Activated CD4-positive, alpha-beta memory T cell treated with anti-CD3 and anti-CD28 coated beads for 36 hours (primary cell): Measurements from ENCODE around the gene NR2F6. TPM values are rescaled to one million over a fixed set of nuclear protein-coding genes. Genes with fewer than 3 reads are reported as not detected.

ENCODE experiments used
- CTCF ChIA-PET: fragments of 350-600 bp; sonication (Branson Sonifier 250); formaldehyde crosslinking; loops from one replicate; lab custom pipeline; 2021; ENCODE audit warnings: antibody characterized with exemption, inconsistent platforms; lab: Charles Lee
- POLR2A ChIA-PET: fragments of 350-600 bp; sonication (Branson Sonifier 250); formaldehyde crosslinking; loops from one replicate; lab custom pipeline; 2021; ENCODE audit warnings: antibody characterized with exemption; lab: Charles Lee
- DNase-seq: peaks from one replicate; pipeline ENCODE4 v3.0.0-alpha.2; 2020
- H3K27ac Mint-ChIP-seq: one replicate; pipeline ENCODE4 v1.8.0; 2021; ENCODE audit warnings: mixed read lengths
- H3K27me3 Mint-ChIP-seq: one replicate; pipeline ENCODE4 v1.8.0; 2021; ENCODE audit warnings: mixed read lengths
- H3K36me3 Mint-ChIP-seq: one replicate; pipeline ENCODE4 v1.8.0; 2021; ENCODE audit warnings: mixed read lengths
- H3K4me1 Mint-ChIP-seq: one replicate; pipeline ENCODE4 v1.8.0; 2021; ENCODE audit warnings: low read depth, mixed read lengths
- H3K4me3 Mint-ChIP-seq: one replicate; pipeline ENCODE4 v1.8.0; 2021; ENCODE audit warnings: mild to moderate bottlenecking, mixed read lengths
- H3K9me3 Mint-ChIP-seq: one replicate; pipeline ENCODE4 v1.8.0; 2021; ENCODE audit warnings: mixed read lengths
- intact Hi-C: fragments of 100-400 bp; cut with micrococcal nuclease; formaldehyde crosslinking; loops from one replicate; pipeline ENCODE4 v1.15.1; 2023
- total RNA-seq, 2 experiments: library from RNA; stranded (reverse); gene quantifications; one replicate each; pipeline ENCODE4 v1.2.3, GENCODE V29; 2021

NR2F6 gene
- total RNA-seq, 2 experiments from 2014 or later = 10.2 to 10.4 TPM

GRCh38 chr19:17236811-17237543, 8.7 kb downstream of the NR2F6 start:
- Mint-ChIP-seq H3K4me3 (no peak overlapping the region), H3K4me1 (peaks cover 10% of the 10 kb centered on the region), H3K27ac (no peak overlapping the region), H3K27me3 (no peaks in the 10 kb centered on the region), H3K36me3 (no peaks in the 10 kb centered on the region), H3K9me3 (no peaks in the 10 kb centered on the region)
- intact Hi-C loops = no loop called here
- ChIA-PET POLR2A (interaction anchor here (3.5 kb wide), 1 partner anchor 10 kb away, joined by 26 read pairs; the partner anchor contains the start of gene OCEL1), CTCF (interaction anchor here (0.6 kb wide), 1 partner anchor 428 kb away, joined by 4 read pairs; no protein-coding TSS in a partner anchor)
- no peak for DNase-seq

DNA sequence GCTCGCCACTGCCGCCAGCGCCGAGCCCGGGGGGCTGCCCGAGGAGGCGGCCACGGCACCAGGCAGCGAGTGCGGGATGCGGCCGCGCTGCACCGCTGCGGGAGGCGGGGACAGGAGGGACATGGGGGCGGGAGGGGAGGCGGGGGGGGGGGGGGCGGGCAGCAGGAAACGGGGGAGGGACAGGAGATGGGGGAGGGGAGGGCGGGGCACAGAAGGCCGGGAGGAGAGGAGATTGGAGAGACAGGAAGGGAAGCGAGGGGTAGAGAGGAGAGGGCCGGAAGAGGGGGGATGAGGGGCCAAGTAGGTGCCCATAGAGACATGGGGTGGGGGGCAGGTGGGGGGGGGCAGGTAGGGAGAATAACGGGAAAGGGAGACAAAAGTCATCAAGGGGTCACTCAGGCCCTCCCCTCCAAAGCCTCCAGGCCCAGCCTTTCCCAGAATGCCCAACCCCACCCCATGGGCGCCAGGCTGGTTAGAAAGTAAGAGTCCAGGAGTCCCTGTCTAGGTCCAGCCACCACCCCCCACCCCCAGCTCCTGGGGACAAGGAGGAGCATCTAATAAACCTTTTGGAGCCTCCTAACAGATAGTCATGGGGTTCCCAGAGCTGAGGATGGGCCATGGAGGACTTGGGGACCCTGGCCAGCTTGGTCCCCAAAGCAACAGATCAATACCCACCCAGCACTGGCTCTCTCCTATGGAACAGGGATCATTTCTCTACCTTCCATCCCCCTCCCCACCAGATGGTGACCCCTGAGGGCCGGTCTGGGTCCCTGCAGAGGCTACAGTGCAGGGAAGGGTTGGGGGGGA, 9.5 kb downstream of the NR2F6 start:
- ChIA-PET POLR2A (interaction anchor here (0.6 to 3.5 kb wide), 7 partner anchors 10 to 518 kb away, joined by 3 to 26 read pairs (median 4); partner anchors contain the start of genes BABAM1, HAUS8, OCEL1 and USE1), CTCF (interaction anchor here (0.6 to 2.4 kb wide), 14 partner anchors 10 to 167 kb away, joined by 3 to 22 read pairs (median 6); partner anchors contain the start of genes BABAM1, OCEL1 and USE1)
- peak overlapping the region; percentile 84 for H3K4me3 Mint-ChIP-seq
- no peaks in the 10 kb centered on the region for H3K9me3 Mint-ChIP-seq
- intact Hi-C loops = loop anchor here (2.0 kb wide), 1 partner anchor 161 kb away; the partner anchor contains the start of genes HAUS8 and MYO9B
- no peaks in the 10 kb centered on the region for H3K27me3 Mint-ChIP-seq
- DNase-seq = peak; percentile 55
- H3K4me1 Mint-ChIP-seq = peaks cover 10% of the 10 kb centered on the region
- H3K27ac Mint-ChIP-seq = no peak overlapping the region
- no peaks in the 10 kb centered on the region for H3K36me3 Mint-ChIP-seq

DNA sequence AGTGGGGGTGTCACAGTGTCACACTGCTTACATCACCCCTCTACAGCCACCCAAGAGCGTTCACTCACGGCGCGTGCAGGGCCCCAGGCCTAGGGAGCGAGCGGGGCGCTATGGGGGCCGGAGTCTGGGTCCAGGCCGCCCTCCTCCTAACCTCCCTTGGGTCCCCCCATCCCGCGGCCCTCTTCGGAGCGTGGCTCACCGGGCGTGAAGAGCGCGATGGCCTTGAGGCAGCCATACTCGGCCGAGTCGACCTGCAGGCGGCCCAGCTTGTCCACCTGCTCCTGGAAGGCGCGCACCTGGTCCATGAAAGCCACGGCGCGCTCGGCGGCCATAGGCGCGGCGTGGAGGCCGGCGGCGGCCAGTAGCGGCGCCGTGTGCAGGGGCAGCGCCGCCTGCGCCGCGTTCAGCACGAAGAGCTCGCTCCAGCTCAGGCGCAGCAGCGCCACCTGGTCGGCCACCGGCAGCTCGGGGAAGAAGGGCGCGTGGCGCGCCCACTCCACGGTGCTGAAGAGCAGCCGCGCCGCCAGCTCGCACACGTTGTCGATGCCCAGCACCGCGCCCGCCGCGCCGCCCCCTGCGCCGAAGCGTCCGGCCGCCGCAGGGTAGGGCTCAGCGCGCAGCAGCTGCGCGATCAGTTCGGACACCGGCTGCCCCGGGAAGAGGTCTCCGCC, 10.3 kb downstream of the NR2F6 start:
- POLR2A ChIA-PET = interaction anchor here (0.6 to 3.5 kb wide), 9 partner anchors 9 to 517 kb away, joined by 3 to 26 read pairs (median 4); partner anchors contain the start of genes BABAM1, HAUS8, OCEL1 and USE1
- CTCF ChIA-PET = interaction anchor here (0.6 to 2.4 kb wide), 17 partner anchors 8 to 167 kb away, joined by 3 to 22 read pairs (median 6); partner anchors contain the start of genes BABAM1, OCEL1 and USE1
- peaks cover 10% of the 10 kb centered on the region for H3K4me1 Mint-ChIP-seq
- intact Hi-C loops = loop anchor here (2.0 kb wide), 1 partner anchor 161 kb away; the partner anchor contains the start of genes HAUS8 and MYO9B
- DNase-seq = peak; percentile 82
- H3K9me3 Mint-ChIP-seq = no peaks in the 10 kb centered on the region
- peak overlapping the region; percentile 84 for H3K4me3 Mint-ChIP-seq
- no peaks in the 10 kb centered on the region for H3K36me3 Mint-ChIP-seq
- H3K27me3 Mint-ChIP-seq = no peaks in the 10 kb centered on the region
- H3K27ac Mint-ChIP-seq = peak overlapping the region; percentile 79

DNA sequence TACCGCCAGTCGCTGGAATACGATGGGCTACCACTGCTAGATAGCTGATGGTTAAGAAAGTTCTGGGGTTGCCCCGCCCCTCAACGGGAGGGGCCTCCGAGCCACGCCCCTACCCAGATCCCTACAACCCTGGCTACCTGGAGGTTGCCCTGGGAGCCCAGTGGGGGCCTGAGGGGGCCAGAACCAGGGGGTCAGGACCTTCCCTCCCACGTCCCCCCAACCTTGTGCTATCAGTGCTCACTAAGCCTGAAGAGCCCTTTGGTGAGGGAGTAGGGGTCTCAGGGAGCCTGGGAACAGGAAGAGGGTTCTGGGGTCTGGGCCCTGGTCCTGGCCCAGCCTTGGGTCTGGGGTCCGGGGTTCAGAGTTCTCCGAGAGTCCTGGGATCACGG, 10.8 kb downstream of the NR2F6 start:
- Mint-ChIP-seq H3K9me3 (no peaks in the 10 kb centered on the region), H3K27me3 (no peaks in the 10 kb centered on the region), H3K27ac (peak overlapping the region; percentile 79), H3K36me3 (no peaks in the 10 kb centered on the region), H3K4me1 (peaks cover 10% of the 10 kb centered on the region), H3K4me3 (peak overlapping the region; percentile 84)
- DNase-seq = peak; percentile 83
- intact Hi-C loops = loop anchor here (1.0 to 2.0 kb wide), 2 partner anchors 9 to 160 kb away; partner anchors contain the start of genes HAUS8, MYO9B and OCEL1
- ChIA-PET CTCF (interaction anchor here (0.9 to 2.4 kb wide), 16 partner anchors 8 to 166 kb away, joined by 3 to 22 read pairs (median 6); partner anchors contain the start of genes BABAM1, OCEL1 and USE1), POLR2A (interaction anchor here (0.6 to 3.5 kb wide), 7 partner anchors 8 to 57 kb away, joined by 3 to 26 read pairs (median 5); partner anchors contain the start of genes BABAM1, OCEL1 and USE1)

DNA sequence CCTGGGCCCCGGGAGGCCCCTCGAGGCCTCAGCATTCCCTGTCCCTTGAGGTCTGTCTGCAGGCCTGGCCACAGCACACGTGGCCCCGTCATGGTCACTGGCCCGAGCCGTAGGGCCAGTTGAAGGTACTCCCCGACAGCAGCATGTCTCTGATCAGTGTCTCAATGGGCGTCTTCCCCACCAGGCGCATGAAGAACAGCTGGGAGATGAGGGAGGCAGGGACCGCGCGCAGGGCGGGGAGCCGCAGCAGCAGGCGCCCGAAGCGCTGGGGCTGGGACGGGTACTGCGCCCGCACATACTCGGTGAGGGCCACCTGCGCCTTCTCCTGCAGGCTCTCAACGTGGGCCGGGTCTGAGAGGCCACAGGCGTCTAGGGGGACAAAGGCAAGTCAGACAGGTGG, 13.5 kb downstream of the NR2F6 start:
- Mint-ChIP-seq H3K27ac (no peak overlapping the region), H3K4me3 (no peak overlapping the region), H3K36me3 (no peaks in the 10 kb centered on the region), H3K9me3 (no peaks in the 10 kb centered on the region), H3K4me1 (peaks cover 12% of the 10 kb centered on the region), H3K27me3 (no peaks in the 10 kb centered on the region)
- CTCF ChIA-PET = no interaction called here
- intact Hi-C loops = no loop called here
- POLR2A ChIA-PET = no interaction called here
- DNase-seq = no peak

GRCh38 chr19:17229890-17230289, 15.8 kb downstream of the NR2F6 start:
- H3K36me3 Mint-ChIP-seq = no peaks in the 10 kb centered on the region
- ChIA-PET POLR2A (no interaction called here), CTCF (no interaction called here)
- H3K9me3 Mint-ChIP-seq = no peaks in the 10 kb centered on the region
- no peak overlapping the region for H3K4me3 Mint-ChIP-seq
- H3K4me1 Mint-ChIP-seq = peaks cover 16% of the 10 kb centered on the region
- intact Hi-C loops = loop anchor here (5.0 kb wide), 1 partner anchor 77 kb away; the partner anchor contains the start of genes DDA1 and MRPL34
- H3K27me3 Mint-ChIP-seq = no peaks in the 10 kb centered on the region
- DNase-seq = no peak
- no peak overlapping the region for H3K27ac Mint-ChIP-seq

- H3K36me3 Mint-ChIP-seq = no peaks in the 10 kb centered on the region
- H3K4me1 Mint-ChIP-seq = peaks cover 6% of the 10 kb centered on the region
- intact Hi-C loops = loop anchor here (2.0 to 5.0 kb wide), 2 partner anchors 39 to 79 kb away; partner anchors contain the start of genes BABAM1, DDA1 and MRPL34
- ChIA-PET POLR2A (interaction anchor here (0.6 to 2.6 kb wide), 2 partner anchors 8 to 13 kb away, joined by 3 to 26 read pairs; no protein-coding TSS in a partner anchor), CTCF (interaction anchor here (1.8 kb wide), 1 partner anchor 15 kb away, joined by 5 read pairs; no protein-coding TSS in a partner anchor)
- no peak overlapping the region for H3K27ac Mint-ChIP-seq
- no peak overlapping the region for H3K4me3 Mint-ChIP-seq
- no peaks in the 10 kb centered on the region for H3K9me3 Mint-ChIP-seq
- DNase-seq = no peak
- H3K27me3 Mint-ChIP-seq = no peaks in the 10 kb centered on the region
Measured at GRCh38 chr19:17227798-17228367, 17.8 kb downstream of the NR2F6 start.

DNA sequence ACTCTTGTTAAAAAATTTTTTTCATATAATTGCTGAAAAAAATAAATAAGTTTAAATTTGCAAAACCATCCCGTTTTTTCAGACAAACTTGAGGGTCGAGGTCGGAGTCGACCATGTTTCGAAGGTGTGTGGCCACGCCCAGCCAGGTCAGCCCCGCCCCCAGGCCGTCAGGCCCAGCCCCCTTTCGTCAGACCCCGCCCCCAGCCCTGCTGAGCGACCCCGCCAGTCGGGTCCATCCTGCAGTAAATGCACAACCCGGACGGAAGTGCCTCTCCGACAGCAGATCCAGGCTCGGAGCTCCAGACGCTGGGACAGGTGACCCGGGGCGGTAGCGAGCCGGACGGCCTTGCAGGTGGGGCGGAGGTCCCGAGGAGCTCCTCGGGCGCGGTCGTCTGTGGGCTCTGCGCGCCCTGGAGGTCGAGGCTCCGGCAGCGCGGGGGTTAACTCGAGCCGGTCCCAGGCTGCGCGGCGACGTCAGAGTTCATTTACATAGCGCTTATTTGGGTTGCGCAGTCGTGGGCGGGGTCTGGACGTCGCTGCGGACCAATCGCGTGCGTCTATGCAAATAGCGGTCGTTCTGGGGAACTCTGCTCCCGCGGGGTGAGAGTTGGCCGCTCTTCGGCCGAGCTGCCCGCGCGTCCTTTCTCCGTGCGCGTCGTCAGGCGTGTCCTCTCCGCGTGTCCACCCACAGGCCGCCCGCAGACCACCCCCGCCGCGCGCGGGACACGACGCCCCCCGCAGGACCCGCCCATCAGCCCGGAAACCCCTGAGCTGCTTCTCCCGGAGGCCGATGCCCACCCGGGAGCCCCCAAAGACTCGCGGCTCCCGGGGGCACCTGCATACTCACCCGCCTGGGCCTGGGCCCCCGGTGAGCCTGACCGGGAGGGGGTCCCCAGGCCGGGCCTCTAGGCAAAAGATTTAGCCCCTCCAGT, 19.5 kb downstream of the NR2F6 start, which contains the start of gene OCEL1:
Gene OCEL1, plus strand, starts transcription at position 225 of the 932 bp plus-strand sequence. Its CDS starts 22 bp downstream, at position 247.
- ChIA-PET CTCF (interaction anchor here (1.1 to 2.7 kb wide), 5 partner anchors 9 to 160 kb away, joined by 3 to 22 read pairs (median 4); no protein-coding TSS in a partner anchor), POLR2A (interaction anchor here (0.6 to 2.6 kb wide), 8 partner anchors 8 to 150 kb away, joined by 3 to 26 read pairs (median 6); partner anchors contain the start of genes BABAM1, HAUS8, MYO9B and USE1)
- H3K9me3 Mint-ChIP-seq = no peaks in the 10 kb centered on the region
- H3K36me3 Mint-ChIP-seq = no peaks in the 10 kb centered on the region
- peaks cover 6% of the 10 kb centered on the region for H3K4me1 Mint-ChIP-seq
- H3K27ac Mint-ChIP-seq = peak within 1 kb of the TSS; percentile 97
- DNase-seq = peak; percentile 98
- H3K4me3 Mint-ChIP-seq = peak within 1 kb of the TSS; percentile 91
- H3K27me3 Mint-ChIP-seq = no peaks in the 10 kb centered on the region
- intact Hi-C loops = loop anchor here (1.0 to 5.0 kb wide), 5 partner anchors 8 to 151 kb away; partner anchors contain the start of genes BABAM1, DDA1, HAUS8 and MRPL34

- ChIA-PET CTCF (interaction anchor here (2.7 kb wide), 1 partner anchor 10 kb away, joined by 22 read pairs; no protein-coding TSS in a partner anchor), POLR2A (interaction anchor here (1.7 to 2.5 kb wide), 2 partner anchors 10 to 58 kb away, joined by 5 to 25 read pairs; partner anchors contain the start of gene USE1)
- no peaks in the 10 kb centered on the region for H3K9me3 Mint-ChIP-seq
- H3K27ac Mint-ChIP-seq = no peak overlapping the region
- DNase-seq = no peak
- H3K4me3 Mint-ChIP-seq = peak overlapping the region; percentile 20
- intact Hi-C loops = loop anchor here (5.0 kb wide), 1 partner anchor 82 kb away; the partner anchor contains the start of genes DDA1 and MRPL34
- H3K4me1 Mint-ChIP-seq = peaks cover 6% of the 10 kb centered on the region
- no peaks in the 10 kb centered on the region for H3K27me3 Mint-ChIP-seq
- H3K36me3 Mint-ChIP-seq = no peaks in the 10 kb centered on the region
Measured at GRCh38 chr19:17225053-17225452, 20.7 kb downstream of the NR2F6 start.
